HFF-Myc (cell line): Measurements from ENCODE around the gene TAF5L.

ENCODE experiments used
- DNase-seq: peaks from one replicate; pipeline ENCODE4 v3.0.0-alpha.2; 2011; ENCODE audit warnings: low read depth; ENCODE audit errors: extremely low read depth
- H3K4me3 ChIP-seq: replicated peaks from 2 replicates; pipeline ENCODE4 v1.5.1; 2011; ENCODE audit warnings: low read depth, mild to moderate bottlenecking, control low read depth, low read length
- TF ChIP-seq, protein P1 (sequence below): IDR thresholded peaks from 2 replicates; pipeline ENCODE4 v1.5.1; 2012; ENCODE audit warnings: mild to moderate bottlenecking, low read depth, low read length, control low read depth; ENCODE audit errors: missing control alignments

Gene TAF5L

DNA sequence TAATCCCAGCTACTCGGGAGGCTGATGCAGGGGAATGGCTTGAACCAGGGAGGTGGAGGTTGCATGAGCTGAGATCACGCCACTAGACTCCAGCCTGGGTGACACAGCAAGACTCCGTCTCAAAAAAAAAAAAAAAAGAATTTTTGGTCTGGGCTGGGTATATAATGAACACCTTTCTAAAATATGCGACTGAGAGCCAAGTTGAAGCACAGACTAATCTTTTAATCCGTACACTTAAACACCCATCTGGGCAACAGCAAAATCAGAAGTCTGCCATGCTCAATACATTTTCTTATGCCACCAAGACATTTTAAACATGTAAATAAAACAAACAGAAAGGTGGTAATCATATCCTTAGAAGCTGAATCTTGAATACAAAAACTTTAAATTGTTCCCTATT lies 35.8 kb downstream of the TAF5L start:
- TF ChIP-seq, protein P1, sequence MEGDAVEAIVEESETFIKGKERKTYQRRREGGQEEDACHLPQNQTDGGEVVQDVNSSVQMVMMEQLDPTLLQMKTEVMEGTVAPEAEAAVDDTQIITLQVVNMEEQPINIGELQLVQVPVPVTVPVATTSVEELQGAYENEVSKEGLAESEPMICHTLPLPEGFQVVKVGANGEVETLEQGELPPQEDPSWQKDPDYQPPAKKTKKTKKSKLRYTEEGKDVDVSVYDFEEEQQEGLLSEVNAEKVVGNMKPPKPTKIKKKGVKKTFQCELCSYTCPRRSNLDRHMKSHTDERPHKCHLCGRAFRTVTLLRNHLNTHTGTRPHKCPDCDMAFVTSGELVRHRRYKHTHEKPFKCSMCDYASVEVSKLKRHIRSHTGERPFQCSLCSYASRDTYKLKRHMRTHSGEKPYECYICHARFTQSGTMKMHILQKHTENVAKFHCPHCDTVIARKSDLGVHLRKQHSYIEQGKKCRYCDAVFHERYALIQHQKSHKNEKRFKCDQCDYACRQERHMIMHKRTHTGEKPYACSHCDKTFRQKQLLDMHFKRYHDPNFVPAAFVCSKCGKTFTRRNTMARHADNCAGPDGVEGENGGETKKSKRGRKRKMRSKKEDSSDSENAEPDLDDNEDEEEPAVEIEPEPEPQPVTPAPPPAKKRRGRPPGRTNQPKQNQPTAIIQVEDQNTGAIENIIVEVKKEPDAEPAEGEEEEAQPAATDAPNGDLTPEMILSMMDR = no peak
- no peak overlapping the region for H3K4me3 ChIP-seq
- DNase-seq = no peak

DNA sequence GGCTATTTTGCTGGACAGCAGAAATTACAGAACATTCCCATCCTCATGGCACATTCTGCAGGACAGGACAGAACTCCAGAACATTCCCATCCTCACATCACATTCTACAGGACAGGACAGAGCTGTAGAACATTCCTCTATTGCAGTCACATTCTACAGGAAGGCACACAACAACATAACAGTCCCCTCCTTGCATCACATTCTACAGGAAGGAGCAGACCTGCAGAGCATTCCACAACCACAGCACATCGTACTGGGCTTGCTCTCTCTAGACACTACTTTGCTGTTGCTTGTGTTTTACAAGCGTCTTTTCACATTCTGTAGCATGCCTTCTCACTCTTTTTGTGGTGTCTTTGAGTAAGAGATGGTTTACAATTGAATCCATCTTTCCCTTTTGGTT lies 40.6 kb downstream of the TAF5L start:
- no peak overlapping the region for H3K4me3 ChIP-seq
- no peak for DNase-seq
- TF ChIP-seq, protein P1 = no peak

- DNase-seq = no peak
- no peak overlapping the region for H3K4me3 ChIP-seq
- TF ChIP-seq, protein P1 = no peak
These were observed 43.2 kb downstream of the TAF5L start for GRCh38 chr1:229582715-229583114.

GRCh38 chr1:229582011-229582694 lies 43.8 kb downstream of the TAF5L start:
- TF ChIP-seq, protein P1 = no peak
- DNase-seq = no peak
- H3K4me3 ChIP-seq = no peak overlapping the region

GRCh38 chr1:229581485-229581884 lies 44.4 kb downstream of the TAF5L start:
- H3K4me3 ChIP-seq = no peak overlapping the region
- DNase-seq = no peak
- TF ChIP-seq, protein P1 = no peak

DNA sequence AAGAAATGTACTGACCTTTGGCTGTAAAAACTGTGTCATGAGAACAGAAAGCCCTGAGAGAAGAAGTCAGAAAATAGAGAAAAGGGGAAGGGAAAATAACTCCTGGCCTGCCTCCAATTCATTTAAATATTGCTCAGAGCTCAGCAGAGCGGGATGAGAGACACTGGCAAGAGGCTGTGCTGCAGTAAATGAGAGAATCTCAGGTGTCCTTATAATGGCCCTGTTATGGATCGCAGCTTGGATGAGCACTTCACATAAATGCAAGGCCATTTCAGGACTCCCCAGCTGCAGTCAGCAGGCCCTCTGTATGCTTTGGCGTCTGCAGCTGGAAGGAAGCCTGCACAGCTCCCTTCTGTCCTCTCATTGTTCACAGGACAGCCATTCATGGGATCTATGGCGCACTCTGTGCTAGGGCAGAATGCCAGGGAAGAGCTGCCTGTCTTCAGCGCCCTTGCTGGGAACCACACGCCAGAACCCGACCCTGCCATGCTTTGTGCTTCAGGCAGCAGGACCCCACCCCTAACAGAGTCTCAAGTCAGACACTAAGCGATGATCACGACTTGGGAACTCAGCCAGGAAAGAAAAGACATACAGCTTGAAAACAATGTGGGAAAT lies 46.8 kb downstream of the TAF5L start:
- DNase-seq = no peak
- TF ChIP-seq, protein P1 = no peak
- no peak overlapping the region for H3K4me3 ChIP-seq
